Epithelial cell of esophagus (primary cell): Measurements from ENCODE around the gene OBP2A.
"Not testable (repeated sequence)": the region's sequence is repeated elsewhere in the genome, so short reads cannot be mapped to it uniquely, and the experiment has no call there.

Experiments used
- DNase-seq: peaks from one replicate; pipeline ENCODE4 v3.0.0; 2010; ENCODE audit warnings: low read depth
- H3K4me3 ChIP-seq: 2 replicates; pipeline ENCODE4 v1.5.1; 2011; ENCODE audit warnings: mild to moderate bottlenecking, low read length, control low read depth
- TF ChIP-seq, protein P1 (sequence below): IDR thresholded peaks from 2 replicates; pipeline ENCODE4 v1.5.1; 2011; ENCODE audit warnings: low read depth, mild to moderate bottlenecking, low read length, control low read depth, inconsistent platforms; ENCODE audit not compliant: insufficient read depth; ENCODE audit errors: missing control alignments

OBP2A gene

DNA sequence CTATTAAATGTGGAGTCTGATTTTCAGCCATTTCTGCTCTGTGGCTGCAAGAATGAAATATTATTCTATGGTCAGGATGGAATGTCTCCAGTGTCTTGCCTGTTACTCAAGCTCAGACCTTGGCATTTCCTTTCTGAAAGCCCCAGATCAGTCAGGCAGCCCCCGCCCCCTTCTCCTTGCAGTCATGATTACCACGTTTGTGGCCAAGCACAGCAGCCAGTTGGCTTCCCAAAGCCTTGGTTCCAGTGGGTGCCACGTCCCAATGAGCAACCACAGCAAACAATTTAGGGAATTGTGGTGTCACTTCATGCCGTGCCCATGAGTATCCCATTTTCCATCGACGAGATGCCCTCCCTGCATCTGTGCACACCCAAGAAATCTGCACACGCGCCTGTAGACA is 9.7 kb upstream of the OBP2A start:
- H3K4me3 ChIP-seq, result no peak overlapping the region
- no peak for DNase-seq
- TF ChIP-seq, protein P1, sequence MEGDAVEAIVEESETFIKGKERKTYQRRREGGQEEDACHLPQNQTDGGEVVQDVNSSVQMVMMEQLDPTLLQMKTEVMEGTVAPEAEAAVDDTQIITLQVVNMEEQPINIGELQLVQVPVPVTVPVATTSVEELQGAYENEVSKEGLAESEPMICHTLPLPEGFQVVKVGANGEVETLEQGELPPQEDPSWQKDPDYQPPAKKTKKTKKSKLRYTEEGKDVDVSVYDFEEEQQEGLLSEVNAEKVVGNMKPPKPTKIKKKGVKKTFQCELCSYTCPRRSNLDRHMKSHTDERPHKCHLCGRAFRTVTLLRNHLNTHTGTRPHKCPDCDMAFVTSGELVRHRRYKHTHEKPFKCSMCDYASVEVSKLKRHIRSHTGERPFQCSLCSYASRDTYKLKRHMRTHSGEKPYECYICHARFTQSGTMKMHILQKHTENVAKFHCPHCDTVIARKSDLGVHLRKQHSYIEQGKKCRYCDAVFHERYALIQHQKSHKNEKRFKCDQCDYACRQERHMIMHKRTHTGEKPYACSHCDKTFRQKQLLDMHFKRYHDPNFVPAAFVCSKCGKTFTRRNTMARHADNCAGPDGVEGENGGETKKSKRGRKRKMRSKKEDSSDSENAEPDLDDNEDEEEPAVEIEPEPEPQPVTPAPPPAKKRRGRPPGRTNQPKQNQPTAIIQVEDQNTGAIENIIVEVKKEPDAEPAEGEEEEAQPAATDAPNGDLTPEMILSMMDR, result no peak

DNA sequence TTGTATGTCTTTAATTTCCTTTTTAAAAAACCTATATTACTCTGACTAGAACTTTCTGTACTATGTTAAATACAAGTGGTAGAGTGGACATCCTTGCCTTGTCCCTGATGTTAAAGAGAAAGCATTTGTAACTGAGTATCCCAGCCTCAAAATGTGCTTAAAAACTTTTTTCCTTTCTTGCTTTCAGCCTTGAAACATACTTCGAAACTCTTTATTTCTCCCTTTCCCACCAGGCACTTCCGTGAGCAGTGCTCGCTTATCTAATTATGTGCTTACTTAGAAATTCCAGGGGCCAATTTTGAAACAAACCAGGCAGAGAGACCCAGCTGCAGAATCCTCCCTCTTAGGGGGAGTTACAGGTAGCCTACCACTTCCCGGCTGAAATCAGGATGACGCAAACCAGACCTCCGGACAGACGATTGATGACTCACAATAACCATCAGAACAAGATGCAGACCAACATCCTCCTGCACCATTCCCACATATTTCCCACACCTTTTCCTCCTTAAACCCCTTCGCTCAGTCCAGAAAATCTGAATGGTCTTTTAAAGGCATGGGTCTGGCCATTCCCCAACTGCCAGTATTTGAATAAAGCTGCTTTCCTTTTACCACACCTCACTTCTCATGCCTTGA is 2.5 kb upstream of the OBP2A start:
- DNase-seq, H3K4me3 ChIP-seq: not testable (repeated sequence)

DNA sequence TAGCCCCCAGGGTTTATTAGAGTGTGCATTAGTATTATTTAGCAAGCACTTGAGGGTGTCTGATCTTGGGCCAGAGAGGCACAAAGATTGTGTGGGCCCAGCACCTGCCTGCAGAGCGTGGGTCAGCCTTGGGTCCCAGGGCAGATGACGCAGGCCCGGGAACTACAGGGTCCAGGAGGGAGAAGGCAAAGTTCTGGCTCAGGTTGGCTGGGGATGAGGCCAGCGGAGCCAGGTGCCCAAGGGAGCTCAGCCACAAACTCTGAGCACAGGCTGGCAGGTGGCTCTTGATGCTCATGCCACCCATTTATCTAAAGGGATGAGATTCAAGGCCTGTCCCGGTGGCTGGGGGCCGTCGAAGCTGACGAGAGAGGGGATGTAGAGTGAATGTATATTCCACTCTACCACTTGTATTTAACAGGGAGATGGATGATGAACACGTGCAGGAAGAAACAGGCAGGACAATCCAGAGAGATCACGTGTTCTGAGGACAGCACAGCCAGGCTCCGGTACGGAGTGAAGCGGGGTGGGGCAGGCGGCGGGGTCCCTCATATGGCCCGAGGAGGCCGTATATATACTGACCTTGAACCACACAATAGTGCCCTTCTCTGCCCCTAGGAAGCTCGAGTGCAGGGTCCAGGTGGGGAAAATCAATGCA is 818 bp upstream of the OBP2A start:
- no peak overlapping the region for H3K4me3 ChIP-seq
- TF ChIP-seq, protein P1, result no peak
- no peak for DNase-seq

DNA sequence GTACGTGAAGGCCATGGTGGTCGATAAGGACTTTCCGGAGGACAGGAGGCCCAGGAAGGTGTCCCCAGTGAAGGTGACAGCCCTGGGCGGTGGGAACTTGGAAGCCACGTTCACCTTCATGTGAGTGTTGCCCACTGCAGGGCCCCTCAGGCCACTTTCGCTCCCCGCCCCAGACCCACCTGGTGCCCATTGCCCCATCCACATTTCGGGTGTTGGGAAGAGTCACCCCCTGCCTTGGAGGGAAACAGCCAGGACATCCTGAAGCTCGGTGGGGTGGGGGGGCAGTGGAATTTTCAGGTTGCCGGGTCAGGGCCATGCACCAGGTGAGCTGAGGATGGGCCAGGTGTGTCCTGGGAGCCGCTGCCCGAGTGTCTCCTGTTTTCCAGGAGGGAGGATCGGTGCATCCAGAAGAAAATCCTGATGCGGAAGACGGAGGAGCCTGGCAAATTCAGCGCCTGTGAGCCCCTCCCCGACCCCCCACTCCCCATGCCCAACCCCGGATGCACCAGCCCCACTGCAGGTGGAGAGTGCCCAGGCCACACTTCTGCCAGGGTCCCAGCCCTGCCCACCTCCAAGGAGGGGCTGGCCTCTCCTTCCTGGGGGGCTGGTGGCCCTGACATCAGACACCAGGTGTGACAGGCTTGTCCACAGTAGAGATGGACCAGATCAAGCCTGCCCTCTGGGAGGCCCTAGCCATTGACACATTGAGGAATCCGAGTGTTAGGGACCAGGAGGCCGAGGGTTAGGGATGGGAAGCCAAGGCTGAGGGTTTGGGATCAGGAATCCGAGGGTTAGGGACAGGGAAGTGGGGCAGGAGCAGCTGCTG is 1.1 kb downstream of the OBP2A start:
- DNase-seq, H3K4me3 ChIP-seq: not testable (repeated sequence)

DNA sequence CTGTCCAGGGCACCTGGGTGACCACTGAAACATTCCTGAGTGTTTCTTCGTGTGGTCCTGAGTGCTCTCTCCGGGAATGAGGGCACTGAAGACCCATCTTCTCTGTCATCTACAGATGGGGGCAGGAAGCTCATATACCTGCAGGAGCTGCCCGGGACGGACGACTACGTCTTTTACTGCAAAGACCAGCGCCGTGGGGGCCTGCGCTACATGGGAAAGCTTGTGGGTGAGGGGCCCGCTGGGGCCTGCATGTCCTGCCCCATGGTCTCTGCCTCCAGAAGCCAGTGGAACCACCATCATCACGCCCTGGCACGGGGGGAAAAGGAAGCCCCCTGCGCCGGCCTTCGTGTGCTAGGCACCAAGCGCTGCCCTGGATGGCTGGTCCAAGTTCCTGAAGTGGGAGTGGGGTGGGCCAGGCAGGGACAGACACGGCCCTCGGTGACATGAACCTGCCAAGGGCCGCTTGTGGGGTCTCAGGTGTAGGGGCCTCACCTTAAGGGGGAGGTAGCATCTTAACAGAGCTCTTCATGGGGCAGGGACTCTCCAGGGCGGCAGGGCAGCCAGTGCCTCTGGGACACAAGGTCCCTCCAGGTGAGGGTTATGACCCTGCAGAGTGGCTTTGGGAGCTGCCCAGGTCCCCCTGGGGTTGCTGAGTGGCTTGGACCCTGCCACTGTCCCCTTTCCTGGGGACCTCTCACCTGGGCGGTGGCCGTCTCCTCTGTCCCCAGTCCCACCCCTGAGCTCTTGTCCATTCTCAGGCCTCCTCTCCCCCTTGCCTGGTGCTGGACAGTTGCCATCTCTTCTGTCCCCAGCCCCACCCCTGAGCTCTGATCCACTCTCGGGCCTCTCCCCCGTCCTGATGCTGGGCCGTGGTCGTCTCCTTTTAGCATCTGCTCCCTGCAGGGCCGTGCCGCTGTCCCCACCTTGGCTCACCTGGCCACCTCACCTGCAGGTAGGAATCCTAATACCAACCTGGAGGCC is 2.1 kb downstream of the OBP2A start:
- no peak for DNase-seq
- H3K4me3 ChIP-seq, result no peak overlapping the region
- TF ChIP-seq, protein P1, result no peak

DNA sequence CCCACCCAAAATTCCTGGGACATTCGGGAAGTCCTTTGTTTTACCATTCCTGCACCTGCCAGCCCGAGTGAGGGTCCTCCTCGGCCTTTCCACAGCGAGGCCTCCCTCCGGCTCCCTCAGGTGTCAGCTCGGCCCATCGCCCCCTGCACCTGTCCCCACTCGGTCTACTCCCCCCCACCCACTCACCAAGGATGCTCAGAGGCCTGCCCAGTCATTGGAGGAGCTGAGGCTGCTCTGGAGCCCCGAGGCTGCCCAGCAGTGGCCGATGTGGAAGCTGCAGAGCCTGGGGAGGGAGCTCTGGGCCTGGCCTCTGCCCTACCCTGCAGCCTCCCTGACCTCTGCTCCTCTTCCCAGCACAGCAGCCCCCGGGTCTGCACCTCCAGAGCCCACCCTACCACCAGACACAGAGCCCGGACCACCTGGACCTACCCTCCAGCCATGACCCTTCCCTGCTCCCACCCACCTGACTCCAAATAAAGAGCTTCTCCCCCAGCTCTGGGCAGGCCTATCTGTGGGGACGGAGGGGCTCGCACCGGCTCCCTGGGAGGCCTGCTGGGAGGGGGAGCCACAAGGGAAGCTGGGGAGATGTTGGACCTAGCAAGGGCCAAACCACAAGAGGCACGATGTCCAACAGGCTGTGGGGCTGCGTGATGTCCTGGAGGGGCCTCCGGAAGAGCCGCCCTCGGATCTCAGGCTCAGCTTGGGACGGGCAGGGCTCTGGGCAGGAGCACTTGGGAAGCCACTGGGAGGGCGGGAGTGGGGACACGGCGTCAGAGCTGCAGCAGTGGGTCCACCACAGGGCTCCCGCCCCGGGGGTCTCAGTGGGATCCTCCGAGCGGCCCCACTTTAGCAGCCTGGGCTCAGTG is 3.8 kb downstream of the OBP2A start:
- DNase-seq, H3K4me3 ChIP-seq: not testable (repeated sequence)

DNA sequence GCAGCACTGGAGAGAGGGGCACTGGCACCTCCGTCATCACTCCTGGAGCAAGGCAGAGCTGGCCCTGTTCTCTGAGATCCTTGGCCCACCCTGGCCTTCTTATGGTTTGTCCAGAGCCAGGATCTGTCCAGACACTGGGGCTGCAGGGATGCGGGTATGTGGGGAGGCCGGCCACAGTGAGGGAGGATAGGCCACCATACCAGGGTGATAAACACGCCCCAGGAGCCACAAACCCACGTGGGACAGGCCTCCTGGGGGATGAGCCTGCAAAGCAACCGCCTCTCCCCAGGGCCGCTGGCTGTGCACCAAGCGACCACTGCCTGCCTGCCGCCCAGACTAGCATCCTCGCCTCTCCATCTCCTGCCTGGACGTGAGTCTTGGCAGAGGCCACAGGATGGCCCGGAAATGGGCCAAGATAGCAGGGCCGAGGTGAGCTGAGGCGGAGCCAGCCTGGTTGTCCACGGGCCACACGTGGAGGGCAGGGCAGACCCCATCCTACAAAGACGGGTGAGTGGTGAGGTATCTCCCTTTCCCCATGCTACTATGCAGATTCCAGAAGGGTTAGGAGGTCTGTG is 4.5 kb downstream of the OBP2A start:
- no peak for DNase-seq
- TF ChIP-seq, protein P1, result no peak
- no peak overlapping the region for H3K4me3 ChIP-seq
